ENCODE measurements around the gene SRP19. TPM values are rescaled to one million over a fixed set of nuclear protein-coding genes. Genes with fewer than 3 reads are reported as not detected.

The SRP19 gene
- total and polyA plus RNA-seq, 2 of the 8 experiments (the other 6 are each of a cell fraction or from before 2014, with no cell fraction given) = 27.5 to 79.9 TPM

GRCh38 chr5:112915831-112916230 lies 54.7 kb downstream of the SRP19 start:
- Histone ChIP-seq H3K23ac (ENCODE audit: insufficient read length) (no peak overlapping the region), H2AFZ (ENCODE audit: low read length) (no peak overlapping the region), H3K27me3 (replicated peaks in 1 of 4; ENCODE audit: control insufficient read depth in 3 of 4, extremely low read depth in 1 of 4, insufficient read depth in 3 of 4, low read length in 3 of 4) (no peaks in the 10 kb centered on the region), H3K79me2 (ENCODE audit: control insufficient read depth in 1 of 2, insufficient read depth in 2 of 2, low read length in 2 of 2) (peaks cover 0 to 8% of the 10 kb centered on the region in 2 experiments; a peak in 1 of 4 replicates), H3K4me2 (ENCODE audit: insufficient read depth in 1 of 2, low read depth in 2 of 2, low read length in 2 of 2) (no peak overlapping the region), H3K14ac (ENCODE audit: insufficient read length) (no peak overlapping the region), H3K56ac (replicated peaks; ENCODE audit: insufficient read length, low read depth, low read length) (no peak overlapping the region), H3K4me3 (ENCODE audit: extremely low read depth in 1 of 4, insufficient read depth in 2 of 4, low read depth in 3 of 4, low read length in 4 of 4) (no peak overlapping the region), H3K4me1 (replicated peaks in 1 of 4; ENCODE audit: control insufficient read depth in 3 of 4, insufficient read depth in 4 of 4, low read length in 3 of 4) (no peaks in the 10 kb centered on the region), H3K9ac (replicated peaks in 1 of 4; ENCODE audit: extremely low read depth in 1 of 4, low read depth in 3 of 4, low read length in 3 of 4) (no peak overlapping the region), H3K79me1 (ENCODE audit: low read depth, low read length) (no peaks in the 10 kb centered on the region; the same call in 1 of the 2 replicates), H2BK20ac (ENCODE audit: low read length) (no peak overlapping the region), H4K91ac (replicated peaks; ENCODE audit: insufficient read length, low read length) (no peak overlapping the region), H4K20me1 (replicated peaks in 1 of 2; ENCODE audit: control insufficient read depth in 1 of 2, insufficient read depth in 2 of 2, low read length in 2 of 2) (peaks cover 0 to 4% of the 10 kb centered on the region in 2 experiments), H3K23me2 (ENCODE audit: low read depth, low read length) (peaks cover 2% of the 10 kb centered on the region), H3K36me3 (ENCODE audit: control insufficient read depth in 2 of 4, insufficient read depth in 4 of 4, low read length in 3 of 4) (peaks cover 0 to 18% (median 2%) of the 10 kb centered on the region in 4 experiments; a peak in 5 of 8 replicates), H2BK12ac (ENCODE audit: low read depth, low read length) (no peak overlapping the region), H2BK120ac (replicated peaks; ENCODE audit: low read depth, low read length) (no peak overlapping the region), H3K18ac (ENCODE audit: extremely low read depth, low read length) (no peak overlapping the region), H2AK5ac (ENCODE audit: low read depth, low read length) (no peak overlapping the region), H3K27ac (ENCODE audit: low read depth, low read length) (no peak overlapping the region), H3K4ac (replicated peaks; ENCODE audit: insufficient read length, low read depth, low read length) (no peak overlapping the region), H4K5ac (ENCODE audit: insufficient read length, low read depth, low read length) (no peak overlapping the region), H3K9me3 (ENCODE audit: insufficient read depth in 2 of 2, low read depth in 1 of 2, low read length in 1 of 2) (no peaks in the 10 kb centered on the region), H4K8ac (ENCODE audit: extremely low read depth, insufficient read depth, low read length) (no peak overlapping the region), H2BK5ac (ENCODE audit: low read depth, low read length) (no peak overlapping the region), H2BK15ac (ENCODE audit: low read length) (no peak overlapping the region)
- ChIA-PET POLR2A (ENCODE audit: partially characterized antibody) (interaction anchor here (0.6 kb wide), 1 partner anchor 211 kb away, joined by 3 read pairs; no protein-coding TSS in a partner anchor), CTCF (ENCODE audit: partially characterized antibody) (interaction anchor here (0.6 to 1.6 kb wide), 5 partner anchors 9 to 49 kb away, joined by 3 to 6 read pairs (median 3); no protein-coding TSS in a partner anchor)
- WGBS, 2 experiments (ENCODE audit: extremely low coverage in 1 of 2, insufficient coverage in 1 of 2, insufficient read length in 1 of 2, insufficient replicate concordance in 2 of 2, low coverage in 1 of 2, low lambda C conversion rate in 2 of 2, missing lambda C conversion rate in 1 of 2) = 96% methylated on average over 1 of the region's 1 CpG; no CpG with 5 or more reads in 1 of the 2 experiments
- FAIRE-seq = no peak
- no peak for DNase-seq (ENCODE audit: low read depth in 1 of 2, low spot score in 2 of 2)
- TF ChIP-seq TCF12 (IDR thresholded peaks at IDR 0.05; ENCODE audit: low read depth, low read length) = no peak
- TF ChIP-seq SIN3A (conservative IDR thresholded peaks at IDR 0.05 in 1 of 2, IDR thresholded peaks at IDR 0.05 in 1 of 2; ENCODE audit: low read depth in 1 of 2, low read length in 2 of 2) = no peak
- no peak for TF ChIP-seq CEBPB (IDR thresholded peaks at IDR 0.05; ENCODE audit: low read depth, low read length)
- TF ChIP-seq CHD1 (IDR thresholded peaks at IDR 0.05; ENCODE audit: low read depth, low read length) = no peak
- no peak for TF ChIP-seq HDAC2 (IDR thresholded peaks at IDR 0.05; ENCODE audit: borderline replicate concordance in 1 of 2, low read depth in 2 of 2, low read length in 2 of 2)
- TF ChIP-seq PHF8 (conservative IDR thresholded peaks at IDR 0.05; ENCODE audit: low read depth, low read length) = no peak
- TF ChIP-seq CBX8 (IDR thresholded peaks at IDR 0.05; ENCODE audit: borderline replicate concordance, low read depth, low read length) = no peak
- TF ChIP-seq JUN (IDR thresholded peaks at IDR 0.05; ENCODE audit: low read depth, low read length) = no peak
- no peak for TF ChIP-seq GABPA (IDR thresholded peaks at IDR 0.05; ENCODE audit: borderline replicate concordance, insufficient read depth, low read length)
- no peak for TF ChIP-seq HDAC6 (IDR thresholded peaks at IDR 0.05; ENCODE audit: low read depth, low read length)
- no peak for TF ChIP-seq POLR2A (IDR thresholded peaks at IDR 0.05; ENCODE audit: control extremely low read depth in 1 of 2, low read depth in 2 of 2, low read length in 2 of 2)
